Right ventricle myocardium inferior (tissue), 1 donor: ENCODE results near the gene RIPK3. TPM values are rescaled to one million over a fixed set of nuclear protein-coding genes. Genes with fewer than 3 reads are reported as not detected.
"Not testable (repeated sequence)": the region's sequence is repeated elsewhere in the genome, so short reads cannot be mapped to it uniquely, and the experiment has no call there.

Experiments used
- ATAC-seq: fragments of 200-7000 bp; cut with Tn5 transposase; one replicate; pipeline ENCODE4 v1.9.1; 2020; ENCODE audit warnings: mild to moderate bottlenecking, moderate library complexity
- DNase-seq: peaks from one replicate; pipeline ENCODE4 v3.0.0; 2021; ENCODE audit errors: missing footprints
- intact Hi-C: fragments of 100-400 bp; cut with DNase I; formaldehyde crosslinking; loops from one replicate; pipeline ENCODE4 v1.11.0; 2022
- total RNA-seq: library from RNA; stranded (reverse); fragmentation: NEBNext Ultra II Directional; extraction: Animal tissue kit (Norgen Biotek cat#: 25700); gene quantifications from one replicate; pipeline ENCODE4 v1.2.1, GENCODE V29; 2021
- donor health status: DM: no; HTN: yes; CAD: no; lungs with severe emphysema.

The RIPK3 gene
- total RNA-seq, 1 donor from 2014 or later, result 4.2 TPM

DNA sequence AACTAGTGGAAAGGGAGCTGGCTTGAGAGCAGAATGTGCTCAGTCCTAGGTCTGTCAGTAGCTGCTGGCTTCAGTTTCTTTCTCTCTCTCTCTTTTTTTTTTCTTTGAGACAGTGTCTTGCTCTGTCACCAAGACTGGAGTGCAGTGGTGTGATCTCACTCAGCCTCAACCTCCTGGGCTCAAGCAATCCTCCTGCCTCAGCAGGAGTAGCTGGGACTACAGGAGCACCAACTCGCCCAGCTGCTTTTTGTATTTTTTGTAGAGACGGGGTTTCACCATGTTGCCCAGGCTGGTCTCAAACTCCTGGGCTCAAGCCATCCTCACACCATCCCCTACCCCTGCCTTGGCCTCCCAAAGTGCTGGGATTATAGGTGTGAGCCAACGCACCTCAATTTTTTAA, 31.8 kb upstream of the RIPK3 start:
- DNase-seq, ATAC-seq, intact Hi-C loops: not testable (repeated sequence)

DNA sequence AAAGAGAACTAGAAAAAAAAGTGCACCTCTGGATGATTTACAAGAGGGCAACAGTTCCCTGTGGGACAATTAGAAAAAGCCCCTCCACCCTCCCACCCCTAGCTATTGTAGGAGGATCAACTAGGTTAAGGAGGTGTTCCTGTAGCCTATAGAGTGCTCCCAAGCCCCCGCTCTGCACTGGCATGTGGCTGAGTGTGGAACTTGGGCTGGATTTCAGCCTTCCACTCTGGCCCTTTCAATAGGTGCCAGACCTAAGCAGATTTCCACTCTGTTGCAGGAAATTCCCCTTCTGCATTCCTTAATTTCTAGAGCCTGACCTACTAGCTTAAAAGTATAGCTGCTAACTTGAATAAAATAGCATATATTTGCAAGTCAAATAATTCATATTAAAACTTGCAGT, 31.0 kb upstream of the RIPK3 start:
- intact Hi-C loops, result no loop called here
- no peak for ATAC-seq
- DNase-seq, result no peak

DNA sequence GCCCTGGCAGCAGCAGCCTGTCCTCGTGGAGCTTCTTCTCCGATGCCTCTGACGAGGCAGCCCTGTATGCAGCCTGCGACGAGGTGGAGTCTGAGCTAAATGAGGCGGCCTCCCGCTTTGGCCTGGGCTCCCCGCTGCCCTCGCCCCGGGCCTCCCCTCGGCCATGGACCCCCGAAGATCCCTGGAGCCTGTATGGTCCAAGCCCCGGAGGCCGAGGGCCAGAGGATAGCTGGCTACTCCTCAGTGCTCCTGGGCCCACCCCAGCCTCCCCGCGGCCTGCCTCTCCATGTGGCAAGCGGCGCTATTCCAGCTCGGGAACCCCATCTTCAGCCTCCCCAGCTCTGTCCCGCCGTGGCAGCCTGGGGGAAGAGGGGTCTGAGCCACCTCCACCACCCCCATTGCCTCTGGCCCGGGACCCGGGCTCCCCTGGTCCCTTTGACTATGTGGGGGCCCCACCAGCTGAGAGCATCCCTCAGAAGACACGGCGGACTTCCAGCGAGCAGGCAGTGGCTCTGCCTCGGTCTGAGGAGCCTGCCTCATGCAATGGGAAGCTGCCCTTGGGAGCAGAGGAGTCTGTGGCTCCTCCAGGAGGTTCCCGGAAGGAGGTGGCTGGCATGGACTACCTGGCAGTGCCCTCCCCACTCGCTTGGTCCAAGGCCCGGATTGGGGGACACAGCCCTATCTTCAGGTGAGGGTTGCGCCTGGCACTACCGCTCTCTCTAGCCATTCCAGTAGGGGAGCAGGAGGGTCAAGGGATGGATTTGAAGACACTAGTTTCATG, 30.3 kb upstream of the RIPK3 start:
- intact Hi-C loops, result no loop called here
- ATAC-seq, result no peak
- no peak for DNase-seq

DNA sequence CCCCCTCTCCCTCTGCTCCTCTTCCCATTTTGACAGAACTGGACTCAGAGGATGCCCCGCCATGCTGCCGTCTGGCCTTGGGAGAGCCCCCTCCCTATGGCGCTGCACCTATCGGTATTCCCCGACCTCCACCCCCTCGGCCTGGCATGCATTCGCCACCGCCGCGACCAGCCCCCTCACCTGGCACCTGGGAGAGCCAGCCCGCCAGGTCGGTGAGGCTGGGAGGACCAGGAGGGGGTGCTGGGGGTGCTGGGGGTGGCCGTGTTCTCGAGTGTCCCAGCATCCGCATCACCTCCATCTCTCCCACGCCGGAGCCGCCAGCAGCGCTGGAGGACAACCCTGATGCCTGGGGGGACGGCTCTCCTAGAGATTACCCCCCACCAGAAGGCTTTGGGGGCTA, 29.7 kb upstream of the RIPK3 start:
- intact Hi-C loops, result no loop called here
- DNase-seq, result no peak
- no peak for ATAC-seq

DNA sequence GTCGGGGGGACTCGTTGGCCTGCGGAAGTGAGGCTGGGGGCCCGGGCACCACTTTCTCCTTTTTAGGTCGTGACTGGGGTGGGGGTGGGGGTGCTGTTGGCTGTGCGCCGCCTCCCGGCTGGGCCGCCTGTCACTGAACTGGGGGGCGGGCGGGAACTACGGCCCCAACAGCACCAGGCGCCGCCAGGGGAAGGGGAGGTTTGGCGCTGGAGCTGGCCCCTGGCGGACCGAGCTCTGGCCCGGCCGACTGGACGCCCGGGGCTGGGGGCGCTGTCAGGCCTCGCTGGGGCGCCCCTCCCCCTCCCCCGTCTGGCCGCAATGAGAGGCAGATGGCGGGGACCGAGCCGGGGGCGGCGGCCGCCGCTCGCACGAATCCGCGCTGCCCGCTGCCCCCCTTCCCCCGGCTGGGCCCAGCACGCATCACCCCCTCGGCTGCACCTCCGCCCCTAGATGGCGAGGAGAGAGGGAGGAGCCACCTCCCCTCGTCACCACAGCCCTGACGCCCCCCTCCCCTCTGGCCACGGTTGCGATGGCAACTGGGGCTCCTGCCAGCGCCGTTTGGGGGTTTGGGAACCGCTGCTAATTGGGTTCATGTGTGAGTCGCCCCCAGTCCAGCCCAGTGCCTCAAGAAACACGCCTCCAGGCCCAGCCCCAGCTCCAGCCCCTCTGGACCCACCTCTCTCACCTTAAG, 28.9 kb upstream of the RIPK3 start:
- intact Hi-C loops, result no loop called here
- peak; percentile 75 for DNase-seq
- ATAC-seq, result peak; percentile 8

DNA sequence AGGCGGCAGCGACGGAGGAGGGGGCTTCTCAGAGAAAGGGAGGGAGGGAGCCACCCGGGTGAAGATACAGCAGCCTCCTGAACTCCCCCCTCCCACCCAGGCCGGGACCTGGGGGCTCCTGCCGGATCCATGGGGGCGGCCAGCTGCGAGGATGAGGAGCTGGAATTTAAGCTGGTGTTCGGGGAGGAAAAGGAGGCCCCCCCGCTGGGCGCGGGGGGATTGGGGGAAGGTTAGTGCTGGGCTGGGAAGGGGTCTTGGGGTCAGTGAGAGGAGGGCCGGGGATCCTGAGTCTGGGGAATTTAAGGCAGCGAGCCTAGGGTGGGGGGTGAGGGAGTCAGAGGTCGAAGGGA, 28.4 kb upstream of the RIPK3 start:
- DNase-seq, result no peak
- no peak for ATAC-seq
- intact Hi-C loops, result no loop called here

DNA sequence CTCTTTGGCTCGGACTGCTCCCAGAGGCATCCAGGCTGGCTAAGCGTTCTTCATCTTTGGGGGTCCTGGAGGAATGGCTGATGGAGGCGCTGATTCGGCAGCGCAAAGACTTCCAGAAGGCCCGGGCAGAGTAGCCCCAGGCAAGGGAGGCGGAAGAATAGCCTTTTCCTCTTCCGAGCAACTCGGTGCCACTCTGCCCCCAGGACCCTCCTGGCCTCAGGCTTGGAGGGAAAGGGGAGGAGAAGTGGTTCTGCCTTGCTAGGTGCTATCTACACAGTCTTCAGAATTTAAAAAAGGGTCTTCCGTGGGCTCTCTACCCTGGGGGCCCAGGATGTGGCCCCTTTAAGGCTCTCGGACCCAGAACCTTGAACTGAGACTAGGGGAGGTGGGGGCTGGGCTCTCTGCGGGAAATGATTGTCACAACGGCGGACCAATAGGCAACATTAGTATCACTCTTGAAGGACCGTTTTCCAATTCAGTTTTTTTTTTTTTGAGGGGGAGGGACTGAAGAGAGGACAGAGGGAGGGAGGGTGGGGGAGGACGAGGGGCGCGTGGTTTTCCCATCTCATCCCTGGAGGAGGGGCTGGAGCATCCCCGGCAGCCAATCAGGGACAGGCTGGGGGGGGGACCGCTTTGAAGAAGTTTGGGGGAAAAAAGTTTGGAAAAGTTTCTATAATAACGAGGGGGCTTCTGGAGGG, 27.9 kb upstream of the RIPK3 start, which contains the start of gene NFATC4:
NFATC4 (plus strand) TSS at position 671 of the 698 bp plus-strand sequence. CDS start 157 bp downstream, outside the sequence.
- intact Hi-C loops, result loop anchor here (1.0 to 2.0 kb wide), 2 partner anchors 31 to 33 kb away; partner anchors contain the start of gene ADCY4
- ATAC-seq, result peak; percentile 61
- peak; percentile 82 for DNase-seq

DNA sequence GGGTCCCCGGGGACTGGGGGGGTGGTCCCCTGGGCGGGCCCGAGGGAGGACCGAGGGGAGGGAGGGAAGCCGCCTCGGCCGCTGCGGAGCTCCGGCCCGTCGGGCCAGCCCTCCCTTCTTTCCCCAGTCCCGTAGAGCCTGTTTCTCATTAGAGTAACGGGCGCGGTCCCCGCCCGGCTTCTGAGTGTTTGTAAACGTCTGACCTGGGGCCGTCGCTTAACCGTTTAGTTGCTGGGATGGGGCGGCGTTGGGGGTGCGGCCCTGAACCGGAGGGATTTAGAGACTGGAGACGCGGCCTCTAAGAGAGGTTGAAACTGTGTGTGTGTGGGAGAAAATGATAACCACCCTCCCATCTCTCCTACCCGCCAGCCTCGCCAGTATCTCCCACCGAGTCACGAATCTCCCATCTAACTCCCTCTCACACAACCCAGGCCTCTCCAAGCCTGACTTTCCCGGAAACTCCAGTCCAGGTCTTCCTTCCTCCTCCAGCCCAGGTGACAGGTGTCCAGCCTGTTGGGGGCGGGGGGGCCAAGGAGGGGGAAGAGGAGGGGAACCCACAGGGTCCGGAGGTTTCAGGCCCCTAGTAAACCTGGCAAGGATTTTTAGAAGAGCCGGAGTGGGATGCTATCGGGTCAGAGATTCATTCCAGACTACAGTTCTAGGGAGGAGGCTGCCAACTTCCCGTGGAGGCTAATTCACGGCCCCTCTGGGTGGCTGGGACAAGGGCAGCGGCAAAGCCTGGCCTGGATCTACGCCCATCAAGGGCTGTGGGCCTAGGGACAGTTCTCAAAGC, 27.1 kb upstream of the RIPK3 start:
- DNase-seq (peak; percentile 93), ATAC-seq (peak; percentile 88)
- intact Hi-C loops, result loop anchor here (1.0 to 2.0 kb wide), 3 partner anchors 31 to 64 kb away; partner anchors contain the start of gene ADCY4

DNA sequence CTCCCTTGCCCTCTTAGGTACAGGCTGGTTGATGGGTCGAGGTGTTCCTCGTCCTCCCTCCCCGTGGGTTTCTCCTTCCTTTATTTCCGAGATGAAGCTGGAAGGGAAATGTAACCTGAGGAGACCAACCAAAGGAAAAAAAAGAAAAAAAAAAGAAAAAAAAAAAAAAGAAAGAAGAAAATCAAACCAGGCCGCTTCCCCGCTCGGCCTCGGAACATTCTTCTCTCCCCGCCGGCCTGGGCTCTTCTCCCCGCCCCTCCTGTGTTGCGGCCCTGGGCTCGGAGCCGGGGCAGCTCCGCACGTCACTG, 26.6 kb upstream of the RIPK3 start:
- ATAC-seq, result no peak
- intact Hi-C loops, result loop anchor here (1.0 to 2.0 kb wide), 2 partner anchors 32 to 65 kb away; partner anchors contain the start of gene ADCY4
- DNase-seq, result no peak

DNA sequence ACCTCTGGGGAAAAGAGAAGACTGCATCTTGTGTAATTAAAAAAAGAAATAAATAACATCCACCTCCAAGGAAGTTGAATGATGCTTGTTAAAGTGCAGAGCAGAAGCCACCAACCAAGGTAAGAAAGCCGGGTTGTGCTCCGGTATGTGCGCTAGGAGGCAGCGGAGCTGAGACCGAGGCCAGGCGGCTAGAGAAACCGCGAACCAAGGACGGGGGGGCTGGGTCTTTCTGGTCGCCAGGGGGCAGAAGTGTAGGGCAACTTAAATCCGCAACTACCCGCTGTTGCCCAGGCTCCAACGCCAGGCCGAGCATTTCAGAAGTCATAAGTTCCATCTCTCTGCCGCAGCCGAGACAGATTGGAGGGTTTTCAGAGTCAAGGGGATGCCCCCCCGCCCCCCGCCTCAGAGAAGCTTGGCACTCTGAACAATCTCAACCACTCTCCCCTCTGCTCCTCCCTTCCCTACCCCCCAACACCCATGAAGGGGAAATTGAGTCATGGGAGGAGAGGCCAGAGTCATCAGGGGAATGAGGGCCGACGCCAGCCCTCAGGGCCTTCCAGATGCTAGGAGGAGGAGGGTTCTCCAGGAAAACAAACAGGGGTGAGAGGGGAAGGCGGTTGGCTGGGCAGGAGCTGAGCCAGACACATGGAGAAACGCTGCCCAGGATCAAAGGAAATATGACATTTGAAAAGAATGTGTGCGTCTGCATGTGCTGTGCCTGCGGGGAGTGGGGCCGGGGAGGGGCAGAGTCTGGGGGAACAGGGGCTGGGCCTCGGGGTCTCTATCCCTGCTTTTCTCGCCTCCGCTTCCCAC, 26.0 kb upstream of the RIPK3 start:
- ATAC-seq, result peak; percentile 42
- peak; percentile 86 for DNase-seq
- intact Hi-C loops, result loop anchor here (1.0 to 2.0 kb wide), 2 partner anchors 31 to 65 kb away; partner anchors contain the start of gene ADCY4

DNA sequence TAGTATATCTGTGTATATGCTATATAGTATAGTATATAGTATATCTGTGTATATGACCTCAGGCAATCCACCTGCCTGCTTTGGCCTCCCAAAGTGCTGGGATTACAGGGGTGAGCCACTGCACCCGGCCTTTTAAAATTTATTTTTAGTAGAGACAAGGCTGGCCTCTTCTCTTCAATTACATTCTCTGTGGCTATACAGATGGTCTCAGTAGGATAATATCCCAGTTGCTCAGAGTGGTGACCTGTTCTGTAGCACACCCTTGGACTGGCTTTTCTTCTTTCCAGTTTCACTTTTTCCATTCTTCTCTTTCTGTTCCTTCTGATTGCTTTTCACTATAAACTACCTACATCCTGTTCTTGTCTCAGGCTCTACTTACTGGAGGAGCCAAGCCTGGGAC, 25.1 kb upstream of the RIPK3 start:
- intact Hi-C loops, result no loop called here
- no peak for DNase-seq
- ATAC-seq, result no peak

DNA sequence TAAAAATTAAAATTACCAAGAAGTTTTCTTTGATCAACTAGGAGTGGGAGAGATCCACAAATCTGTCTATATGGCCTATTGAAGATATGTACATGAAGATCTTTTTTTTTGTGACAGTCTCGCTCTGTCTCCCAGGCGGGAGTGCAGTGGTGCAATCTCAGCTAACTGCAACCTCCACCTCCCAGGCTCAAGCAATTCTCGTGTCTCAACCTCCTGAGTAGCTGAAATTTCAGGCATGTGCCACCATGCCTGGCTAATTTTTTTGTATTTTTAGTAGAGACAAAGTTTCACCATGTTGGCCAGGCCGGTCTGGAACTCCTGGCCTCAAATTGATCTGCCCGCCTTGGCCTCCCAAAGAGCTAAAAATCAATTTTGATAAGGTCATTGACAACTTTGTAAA, 23.6 kb upstream of the RIPK3 start:
- ATAC-seq (no peak), DNase-seq (no peak)
- intact Hi-C loops, result no loop called here

DNA sequence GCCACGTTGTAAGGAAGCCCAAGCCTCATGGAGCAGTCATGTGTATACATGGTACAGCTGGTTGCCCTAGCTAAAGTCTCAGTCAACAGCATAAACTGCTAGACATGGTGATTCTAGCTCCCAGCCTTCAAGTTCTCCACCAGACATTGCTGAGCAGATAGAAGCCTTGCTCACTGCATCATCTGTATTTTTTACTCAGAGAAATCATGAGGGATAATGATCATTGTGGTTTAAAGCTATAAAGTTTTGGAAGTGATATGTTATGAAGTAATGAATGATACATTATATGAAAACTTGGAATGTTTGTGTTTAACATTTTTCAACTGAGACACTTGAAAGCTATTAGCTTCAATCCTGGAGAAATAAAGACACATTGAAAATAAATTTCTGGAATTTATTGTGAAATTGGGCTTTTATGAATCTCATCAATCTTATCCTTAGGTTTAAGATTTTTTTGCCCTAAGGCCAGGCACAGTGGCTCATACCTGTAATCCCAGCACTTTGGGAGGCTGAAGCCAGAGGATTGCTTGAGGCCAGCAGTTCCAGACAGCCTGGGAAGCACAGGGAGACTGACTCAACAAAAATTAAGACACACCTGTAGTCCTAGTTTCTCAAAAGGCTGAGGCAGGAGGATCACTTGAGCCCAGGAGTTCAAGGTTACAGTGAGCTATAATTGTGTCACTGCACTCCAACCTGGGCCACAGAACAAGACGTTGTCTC, 22.6 kb upstream of the RIPK3 start:
- intact Hi-C loops, result no loop called here
- DNase-seq, result no peak
- no peak for ATAC-seq

DNA sequence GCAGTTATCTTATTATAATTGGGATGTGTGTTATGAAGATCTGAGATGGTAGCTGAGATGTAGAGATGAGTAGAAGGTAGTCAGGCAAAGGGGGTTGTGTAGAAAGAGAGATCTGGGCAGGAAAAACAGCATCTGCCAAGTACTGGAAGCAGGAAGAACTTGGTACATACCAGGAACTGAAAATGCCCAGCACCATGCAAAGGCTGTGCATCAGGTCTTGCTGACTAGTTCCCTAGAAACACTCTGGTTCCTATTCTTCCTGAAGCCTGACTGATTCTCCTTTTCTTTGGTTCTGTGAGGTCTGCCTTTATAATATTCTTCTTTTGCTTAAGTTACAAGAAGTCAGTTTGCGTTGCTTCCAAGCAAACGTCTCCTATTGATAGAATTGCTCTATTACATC, 21.5 kb upstream of the RIPK3 start:
- DNase-seq (no peak), ATAC-seq (no peak)
- intact Hi-C loops, result no loop called here

DNA sequence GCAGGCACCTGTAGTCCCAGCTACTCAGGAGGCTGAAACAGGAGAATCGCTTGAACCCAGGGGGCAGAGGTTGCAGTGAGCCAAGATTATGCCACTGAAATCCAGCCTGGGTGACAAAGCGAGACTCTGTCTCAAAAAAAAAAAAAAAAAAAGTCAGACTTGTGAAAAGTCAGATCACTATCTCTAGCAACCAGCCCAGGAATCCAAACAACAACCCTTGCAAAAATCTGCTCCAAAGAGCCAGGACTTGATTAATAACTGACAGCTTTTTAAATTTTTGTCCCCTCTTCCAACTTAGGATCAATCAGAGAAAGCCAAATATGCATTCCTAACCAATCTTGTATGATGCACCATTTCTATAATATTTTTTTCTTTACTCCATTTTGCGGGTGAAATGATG, 20.5 kb upstream of the RIPK3 start:
- DNase-seq (no peak), ATAC-seq (no peak)
- intact Hi-C loops, result no loop called here

DNA sequence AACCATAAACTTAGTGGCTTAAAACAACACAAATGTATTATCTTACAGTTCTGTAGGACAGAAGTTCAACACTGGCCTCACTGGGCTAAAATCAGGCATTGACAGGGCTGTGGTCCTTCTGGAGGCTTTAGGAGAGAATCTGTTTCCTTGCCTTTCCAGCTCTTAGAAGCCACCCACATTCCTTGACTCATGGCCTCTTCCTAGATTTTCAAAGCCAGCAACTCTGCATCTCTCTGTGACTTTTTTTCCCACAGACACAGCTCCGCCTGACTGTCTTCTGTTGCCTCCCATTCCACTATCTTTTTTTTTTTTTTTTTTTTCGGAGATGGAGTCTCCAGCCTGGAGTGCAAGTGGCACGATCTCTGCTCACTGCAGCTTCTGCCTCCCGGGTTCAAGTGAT, 16.4 kb upstream of the RIPK3 start:
- DNase-seq, result no peak
- intact Hi-C loops, result no loop called here
- ATAC-seq, result no peak

DNA sequence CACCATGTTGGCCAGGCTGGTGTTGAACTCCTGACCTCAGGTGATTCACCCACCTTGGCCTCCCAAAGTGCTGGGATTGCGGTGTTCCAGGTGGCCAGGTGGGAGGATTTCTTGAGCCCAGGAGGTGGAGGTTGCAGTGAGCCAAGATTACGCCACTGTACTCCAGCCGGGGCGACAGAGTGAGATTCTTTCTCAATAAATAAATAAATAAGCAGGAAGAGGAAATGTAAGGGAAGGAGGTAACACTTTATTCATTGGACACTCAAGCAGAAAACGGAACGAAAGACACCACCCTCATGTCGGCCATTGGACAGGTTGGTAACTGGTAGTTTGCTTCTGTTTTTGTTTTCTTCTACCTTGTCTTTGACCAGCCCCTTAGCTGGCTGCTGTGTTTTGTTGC, 15.2 kb upstream of the RIPK3 start:
- DNase-seq, result no peak
- ATAC-seq, result no peak
- intact Hi-C loops, result no loop called here

DNA sequence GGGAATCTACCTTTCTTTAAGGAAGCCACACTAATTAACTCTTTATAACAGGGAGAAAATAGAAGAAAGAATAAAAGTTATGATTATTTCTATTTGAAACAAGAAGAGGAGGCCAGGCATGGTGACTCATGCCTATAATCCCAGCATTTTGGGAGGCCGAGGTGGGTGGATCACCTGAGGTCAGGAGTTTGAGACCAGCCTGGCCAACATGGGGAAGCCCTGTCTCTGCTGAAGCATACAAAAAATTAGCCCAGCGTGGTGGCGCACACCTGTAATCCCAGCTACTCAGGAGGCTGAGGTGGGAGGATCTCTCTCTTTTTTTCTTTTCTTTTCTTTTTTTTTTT, 14.7 kb upstream of the RIPK3 start:
- DNase-seq, ATAC-seq, intact Hi-C loops: not testable (repeated sequence)
